Measurements from ENCODE around the gene NPPA.

Gene NPPA

DNA sequence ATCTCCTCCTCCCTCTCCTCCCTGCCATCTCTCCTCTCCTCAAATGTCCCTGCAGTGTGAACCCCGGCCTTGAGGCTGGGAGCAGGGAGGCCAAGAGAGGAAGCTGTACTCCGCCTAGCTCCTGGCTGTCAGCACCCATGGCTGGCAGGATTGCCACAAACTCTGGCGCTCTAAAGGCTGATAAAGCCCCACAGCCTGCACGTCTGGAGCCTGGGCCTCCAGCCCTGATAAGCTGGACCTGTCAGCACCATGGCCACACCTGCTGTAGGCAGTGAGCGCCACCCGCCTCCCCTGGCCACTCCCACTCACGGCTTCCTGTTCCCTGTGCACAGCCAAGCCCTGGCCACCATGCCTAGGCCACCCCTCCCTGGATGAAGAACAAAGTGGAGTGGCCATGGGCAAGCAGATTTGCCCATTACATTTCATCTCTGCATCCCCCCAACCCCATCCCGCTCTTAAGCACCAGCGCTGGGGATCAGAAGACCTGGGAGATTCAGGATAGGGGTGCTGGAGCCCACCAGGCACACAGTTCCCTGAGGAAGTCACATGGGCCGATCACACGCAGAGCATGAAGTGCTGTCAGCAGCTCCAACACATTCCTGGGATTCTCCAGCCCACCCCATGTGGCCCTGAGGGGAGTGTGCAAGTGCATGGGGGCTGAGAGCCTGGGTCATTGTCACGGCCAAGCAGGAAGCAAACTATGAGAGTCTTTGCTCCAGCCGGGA lies 35.4 kb upstream of the NPPA start:
- no peak overlapping the region for H3K27ac ChIP-seq (ENCODE audit: poor library complexity, severe bottlenecking)
- no peaks in the 10 kb centered on the region for H3K9me3 ChIP-seq (ENCODE audit: severe bottlenecking)
- no peak overlapping the region for H3K4me3 ChIP-seq (ENCODE audit: severe bottlenecking)
- peak; percentile 42; the same call in 2 of the 3 replicates for ATAC-seq (ENCODE audit: low read depth)
- no peaks in the 10 kb centered on the region for H3K4me1 ChIP-seq (ENCODE audit: insufficient read depth, poor library complexity, severe bottlenecking)
- H3K27me3 ChIP-seq (ENCODE audit: insufficient read depth, poor library complexity, severe bottlenecking), result no peaks in the 10 kb centered on the region
- DNase-seq (ENCODE audit: low spot score), result no peak
- H3K36me3 ChIP-seq (ENCODE audit: low read depth), result no peaks in the 10 kb centered on the region
- TF ChIP-seq, protein P1, sequence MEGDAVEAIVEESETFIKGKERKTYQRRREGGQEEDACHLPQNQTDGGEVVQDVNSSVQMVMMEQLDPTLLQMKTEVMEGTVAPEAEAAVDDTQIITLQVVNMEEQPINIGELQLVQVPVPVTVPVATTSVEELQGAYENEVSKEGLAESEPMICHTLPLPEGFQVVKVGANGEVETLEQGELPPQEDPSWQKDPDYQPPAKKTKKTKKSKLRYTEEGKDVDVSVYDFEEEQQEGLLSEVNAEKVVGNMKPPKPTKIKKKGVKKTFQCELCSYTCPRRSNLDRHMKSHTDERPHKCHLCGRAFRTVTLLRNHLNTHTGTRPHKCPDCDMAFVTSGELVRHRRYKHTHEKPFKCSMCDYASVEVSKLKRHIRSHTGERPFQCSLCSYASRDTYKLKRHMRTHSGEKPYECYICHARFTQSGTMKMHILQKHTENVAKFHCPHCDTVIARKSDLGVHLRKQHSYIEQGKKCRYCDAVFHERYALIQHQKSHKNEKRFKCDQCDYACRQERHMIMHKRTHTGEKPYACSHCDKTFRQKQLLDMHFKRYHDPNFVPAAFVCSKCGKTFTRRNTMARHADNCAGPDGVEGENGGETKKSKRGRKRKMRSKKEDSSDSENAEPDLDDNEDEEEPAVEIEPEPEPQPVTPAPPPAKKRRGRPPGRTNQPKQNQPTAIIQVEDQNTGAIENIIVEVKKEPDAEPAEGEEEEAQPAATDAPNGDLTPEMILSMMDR (IDR thresholded peaks at IDR 0.05; ENCODE audit: poor library complexity, severe bottlenecking), result no peak

DNA sequence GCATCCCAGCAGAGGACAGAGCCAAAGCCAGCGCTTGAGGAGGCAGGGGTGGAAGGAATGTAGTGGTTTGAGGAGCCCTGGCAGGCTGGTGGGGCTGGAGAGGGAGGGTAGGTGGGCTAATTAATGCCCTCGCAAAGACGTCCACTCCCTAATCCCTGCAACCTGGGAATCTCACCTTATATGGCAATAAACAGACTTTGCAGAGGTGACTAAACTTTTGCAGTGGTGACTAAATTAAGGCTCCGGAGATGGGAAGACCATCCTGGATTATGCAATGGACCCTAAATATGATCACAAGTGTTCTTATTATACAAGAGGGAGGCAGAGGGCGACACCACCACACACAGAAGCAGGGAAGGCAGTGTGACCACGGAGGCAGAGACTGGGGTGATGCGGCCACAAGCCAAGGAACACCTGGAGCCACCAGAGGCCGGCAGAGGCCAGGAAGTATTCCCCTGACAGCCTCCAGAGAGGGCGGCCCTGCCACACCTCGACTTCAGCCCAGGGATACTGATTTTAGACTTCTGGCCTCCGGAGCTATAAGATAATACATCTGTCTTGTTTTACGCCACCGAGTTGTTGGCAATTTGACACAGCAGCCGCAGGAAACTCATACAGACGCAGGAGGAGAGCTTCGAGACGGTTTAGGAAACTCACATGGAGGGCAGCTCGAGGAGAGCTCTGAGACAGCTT lies 34.3 kb upstream of the NPPA start:
- ATAC-seq (ENCODE audit: low read depth) (peak; percentile 41; the same call in 1 of the 3 replicates), DNase-seq (ENCODE audit: low spot score) (no peak)
- no peaks in the 10 kb centered on the region for H3K27me3 ChIP-seq (ENCODE audit: insufficient read depth, poor library complexity, severe bottlenecking)
- H3K9me3 ChIP-seq (ENCODE audit: severe bottlenecking), result no peaks in the 10 kb centered on the region
- no peak overlapping the region for H3K27ac ChIP-seq (ENCODE audit: poor library complexity, severe bottlenecking)
- no peak overlapping the region for H3K4me3 ChIP-seq (ENCODE audit: severe bottlenecking)
- TF ChIP-seq, protein P1 (IDR thresholded peaks at IDR 0.05; ENCODE audit: poor library complexity, severe bottlenecking), result no peak
- H3K36me3 ChIP-seq (ENCODE audit: low read depth), result no peaks in the 10 kb centered on the region
- no peaks in the 10 kb centered on the region for H3K4me1 ChIP-seq (ENCODE audit: insufficient read depth, poor library complexity, severe bottlenecking)

DNA sequence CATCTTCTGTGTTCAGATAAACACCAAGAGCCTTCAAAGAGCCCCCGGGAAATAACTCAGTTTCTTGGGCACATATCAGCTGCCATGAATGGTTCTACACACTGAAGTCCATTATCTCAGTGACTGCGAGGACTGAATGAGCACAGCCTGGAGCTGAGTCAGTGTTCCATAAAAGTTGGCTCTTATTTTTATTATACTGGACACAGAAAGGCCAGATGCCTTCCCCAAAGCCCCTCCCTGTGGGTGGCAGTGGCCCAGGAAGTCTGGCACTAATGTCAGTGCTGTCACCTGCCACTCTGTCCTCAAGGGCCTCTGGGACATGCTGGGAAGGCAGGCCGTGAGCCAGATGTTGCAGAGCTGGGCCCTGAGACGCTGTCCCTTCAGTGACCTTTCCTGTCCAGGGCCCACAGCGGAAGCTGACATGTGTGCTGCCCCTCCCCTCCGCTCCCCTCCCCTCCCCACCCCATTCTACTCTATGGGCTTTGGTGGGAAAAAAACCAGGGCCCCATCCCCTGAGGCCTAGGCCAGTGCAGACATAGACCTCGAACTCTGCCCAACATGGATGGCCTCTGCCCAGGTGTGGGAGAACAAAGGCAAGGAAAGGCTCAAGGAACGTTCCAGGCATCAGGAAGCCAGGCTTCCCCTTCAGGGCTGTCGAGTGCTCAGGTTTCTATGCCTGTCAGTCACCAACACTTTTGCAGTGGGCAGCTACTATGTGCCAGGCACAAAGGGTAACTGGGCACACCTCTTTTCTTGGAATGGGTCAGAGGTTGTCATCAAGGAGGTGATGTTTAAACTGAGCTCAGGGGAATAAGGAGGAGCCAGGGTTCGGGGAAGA lies 33.5 kb upstream of the NPPA start:
- DNase-seq (ENCODE audit: low spot score) (no peak), ATAC-seq (ENCODE audit: low read depth) (no peak; the same call in 2 of the 3 replicates)
- H3K27ac ChIP-seq (ENCODE audit: poor library complexity, severe bottlenecking), result no peak overlapping the region
- TF ChIP-seq, protein P1 (IDR thresholded peaks at IDR 0.05; ENCODE audit: poor library complexity, severe bottlenecking), result no peak
- H3K36me3 ChIP-seq (ENCODE audit: low read depth), result no peaks in the 10 kb centered on the region
- H3K4me1 ChIP-seq (ENCODE audit: insufficient read depth, poor library complexity, severe bottlenecking), result no peaks in the 10 kb centered on the region
- H3K9me3 ChIP-seq (ENCODE audit: severe bottlenecking), result no peaks in the 10 kb centered on the region
- H3K4me3 ChIP-seq (ENCODE audit: severe bottlenecking), result no peak overlapping the region
- peaks cover 4% of the 10 kb centered on the region for H3K27me3 ChIP-seq (ENCODE audit: insufficient read depth, poor library complexity, severe bottlenecking)

DNA sequence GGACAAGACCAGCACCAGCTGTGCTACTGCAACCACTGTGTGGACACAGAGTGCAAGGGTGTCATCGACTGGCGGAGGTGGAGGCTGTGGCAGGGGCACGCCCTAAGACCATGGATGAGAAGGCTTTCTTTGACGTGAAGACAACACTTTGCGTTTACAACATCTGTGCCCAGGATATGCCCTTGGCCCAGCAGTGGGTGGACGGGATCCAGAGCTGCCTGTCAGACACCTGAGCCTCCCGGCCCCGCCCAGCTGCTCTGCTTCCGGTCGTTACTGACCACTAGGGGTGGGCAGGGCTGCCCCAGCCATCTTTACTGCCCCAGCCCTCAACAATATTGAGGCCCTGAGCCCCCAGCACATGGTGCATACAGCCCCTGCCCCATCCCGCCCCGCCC lies 32.6 kb upstream of the NPPA start:
- Histone ChIP-seq H3K9me3 (ENCODE audit: severe bottlenecking) (no peaks in the 10 kb centered on the region), H3K36me3 (ENCODE audit: low read depth) (no peaks in the 10 kb centered on the region), H3K4me3 (ENCODE audit: severe bottlenecking) (no peak overlapping the region), H3K4me1 (ENCODE audit: insufficient read depth, poor library complexity, severe bottlenecking) (no peaks in the 10 kb centered on the region), H3K27ac (ENCODE audit: poor library complexity, severe bottlenecking) (no peak overlapping the region), H3K27me3 (ENCODE audit: insufficient read depth, poor library complexity, severe bottlenecking) (peaks cover 4% of the 10 kb centered on the region)
- no peak for DNase-seq (ENCODE audit: low spot score)
- no peak for ATAC-seq (ENCODE audit: low read depth)
- TF ChIP-seq, protein P1 (IDR thresholded peaks at IDR 0.05; ENCODE audit: poor library complexity, severe bottlenecking), result no peak
